HPDE6-E6E7 (cell line): Measurements from ENCODE around the gene TGM6.

Source experiments
- DNase-seq: peaks from one replicate; pipeline ENCODE4 v3.0.0; 2011; ENCODE audit warnings: missing footprints; ENCODE audit errors: extremely low spot score

Gene TGM6

GRCh38 chr20:2455771-2456497 is 75.2 kb downstream of the TGM6 start:
- DNase-seq: no peak

- DNase-seq: no peak
These were observed 78.3 kb downstream of the TGM6 start for GRCh38 chr20:2458919-2459499.

- no peak for DNase-seq
These were observed 79.5 kb downstream of the TGM6 start for GRCh38 chr20:2459981-2460751.

- no peak for DNase-seq
These were observed 80.2 kb downstream of the TGM6 start for GRCh38 chr20:2460752-2461424.

- DNase-seq: no peak
These were observed 81.8 kb downstream of the TGM6 start for GRCh38 chr20:2462484-2462883.

GRCh38 chr20:2463616-2464365 is 83.1 kb downstream of the TGM6 start:
- no peak for DNase-seq

- no peak for DNase-seq
These were observed 84.4 kb downstream of the TGM6 start for GRCh38 chr20:2465100-2465499.

GRCh38 chr20:2467412-2467811 is 86.7 kb downstream of the TGM6 start:
- no peak for DNase-seq

GRCh38 chr20:2468581-2469407 is 88.1 kb downstream of the TGM6 start:
- no peak for DNase-seq

- peak; percentile 74 for DNase-seq
These were observed 89.3 kb downstream of the TGM6 start for GRCh38 chr20:2469991-2470422.

- DNase-seq: peak; percentile 100
These were observed 89.9 kb downstream of the TGM6 start, which contains the start of gene SNRPB for GRCh38 chr20:2470423-2471193. Gene SNRPB (minus strand): TSS chr20:2470789. CDS start chr20:2470690, 99 bp downstream.

- no peak for DNase-seq
These were observed 92.8 kb downstream of the TGM6 start for GRCh38 chr20:2473516-2473915.

GRCh38 chr20:2475850-2476741 is 95.4 kb downstream of the TGM6 start:
- no peak for DNase-seq

- no peak for DNase-seq
These were observed 96.3 kb downstream of the TGM6 start for GRCh38 chr20:2476742-2477615.

- no peak for DNase-seq
These were observed 99.7 kb downstream of the TGM6 start for GRCh38 chr20:2480381-2480780.
